Mucosa of descending colon (tissue), 3 donors: ENCODE data around the gene RAD50. TPM values are rescaled to one million over a fixed set of nuclear protein-coding genes. Genes with fewer than 3 reads are reported as not detected.

Experiments used
- ATAC-seq: fragments of 200-7000 bp; cut with Tn5 transposase; one replicate; pipeline ENCODE4 v1.9.1; 2020; ENCODE audit warnings: mild to moderate bottlenecking, moderate library complexity
- DNase-seq, 3 donors: peaks; one replicate each; pipeline ENCODE4 v3.0.0-alpha.2; 2020
- H3K36me3 ChIP-seq: fragments of 200-600 bp; one replicate; pipeline ENCODE4 v1.8.0; 2021; ENCODE audit warnings: low read depth, mild to moderate bottlenecking
- H3K4me1 ChIP-seq: fragments of 200-600 bp; one replicate; pipeline ENCODE4 v1.8.0; 2021; ENCODE audit warnings: low read depth, mild to moderate bottlenecking
- H3K4me3 ChIP-seq: fragments of 200-600 bp; one replicate; pipeline ENCODE4 v1.8.0; 2021; ENCODE audit warnings: mild to moderate bottlenecking
- H3K9me3 ChIP-seq: fragments of 200-600 bp; one replicate; pipeline ENCODE4 v1.8.0; 2021; ENCODE audit warnings: mild to moderate bottlenecking
- CTCF ChIP-seq: fragments of 200-600 bp; IDR thresholded peaks from one replicate; pipeline ENCODE4 v1.8.0; 2022; ENCODE audit warnings: antibody characterized with exemption, mild to moderate bottlenecking
- intact Hi-C, 2 donors: fragments of 100-400 bp; cut with DNase I in 1 of 2; cut with micrococcal nuclease in 1 of 2; formaldehyde crosslinking; loops; one replicate each; pipeline versions ENCODE4 v1.11.0 to v1.11.1; 2022; cut with DNase I, micrococcal nuclease
- total RNA-seq, 3 donors: library from RNA; stranded (reverse); fragmentation: NEBNext Ultra II Directional in 2 of 3; extraction: Animal tissue kit (Norgen Biotek cat#: 25700) in 2 of 3; gene quantifications; one replicate each; pipeline versions ENCODE4 v1.2.1 to v1.2.4, GENCODE V29; 2021 to 2023
- donor health status: DM: no; HTN: no; CAD: no; lungs with moderate emphysema.
- donor health status: DM: no; HTN: no; CAD: no.
- donor health status: DM: no; HTN: yes; CAD: no.

Gene RAD50
- total RNA-seq, 3 donors from 2014 or later = 35.3 to 43.8 (median 36.1) TPM

GRCh38 chr5:132681476-132681831, 124.7 kb downstream of the RAD50 start:
- no peaks in the 10 kb centered on the region for H3K36me3 ChIP-seq
- intact Hi-C loops = no loop called here
- no peak for ATAC-seq
- H3K4me1 ChIP-seq = no peaks in the 10 kb centered on the region
- H3K9me3 ChIP-seq = no peaks in the 10 kb centered on the region
- DNase-seq = no peak
- no peak for TF ChIP-seq CTCF
- H3K4me3 ChIP-seq = no peak overlapping the region

GRCh38 chr5:132681983-132682382, 125.2 kb downstream of the RAD50 start:
- intact Hi-C loops = no loop called here
- TF ChIP-seq CTCF = no peak
- no peak overlapping the region for H3K4me3 ChIP-seq
- no peaks in the 10 kb centered on the region for H3K9me3 ChIP-seq
- no peak for DNase-seq
- no peaks in the 10 kb centered on the region for H3K36me3 ChIP-seq
- no peaks in the 10 kb centered on the region for H3K4me1 ChIP-seq
- ATAC-seq = no peak

- no peaks in the 10 kb centered on the region for H3K4me1 ChIP-seq
- no peak for ATAC-seq
- H3K9me3 ChIP-seq = no peaks in the 10 kb centered on the region
- no peak overlapping the region for H3K4me3 ChIP-seq
- intact Hi-C loops = no loop called here
- no peaks in the 10 kb centered on the region for H3K36me3 ChIP-seq
- TF ChIP-seq CTCF = no peak
- no peak for DNase-seq
These were observed 127.7 kb downstream of the RAD50 start for GRCh38 chr5:132684491-132684890.

GRCh38 chr5:132684922-132685720, 128.3 kb downstream of the RAD50 start:
- ATAC-seq (no peak), DNase-seq (no peak)
- no peak overlapping the region for H3K4me3 ChIP-seq
- H3K4me1 ChIP-seq = no peaks in the 10 kb centered on the region
- H3K9me3 ChIP-seq = no peaks in the 10 kb centered on the region
- intact Hi-C loops = no loop called here
- no peaks in the 10 kb centered on the region for H3K36me3 ChIP-seq
- no peak for TF ChIP-seq CTCF

- no peaks in the 10 kb centered on the region for H3K4me1 ChIP-seq
- intact Hi-C loops = no loop called here
- TF ChIP-seq CTCF = no peak
- H3K36me3 ChIP-seq = no peaks in the 10 kb centered on the region
- no peak for ATAC-seq
- DNase-seq = no peak
- H3K4me3 ChIP-seq = no peak overlapping the region
- no peaks in the 10 kb centered on the region for H3K9me3 ChIP-seq
These were observed 129.4 kb downstream of the RAD50 start for GRCh38 chr5:132686193-132686592.
